Peyer's patch (tissue), 4 donors: ENCODE results near the gene RAET1G.

Experiments used
- CTCF ChIP-seq, 6 experiments: fragments of 450-650 bp in 4 of 6; fragments of 200-600 bp in 2 of 6; sonication (generic) in 1 of 6; IDR thresholded peaks; one replicate each; pipeline ENCODE4 v1.5.1; 2017 to 2019; ENCODE audit warnings: antibody characterized with exemption in 6 of 6, mild to moderate bottlenecking in 3 of 6, moderate library complexity in 1 of 6
- POLR2A ChIP-seq, 2 donors: fragments of 450-650 bp; IDR thresholded peaks; one replicate each; pipeline ENCODE4 v1.5.1; 2017; ENCODE audit warnings: antibody characterized with exemption in 2 of 2, mild to moderate bottlenecking in 2 of 2, moderate library complexity in 2 of 2

- TF ChIP-seq CTCF (IDR thresholded peaks at IDR 0.05), result no peak
- no peak for TF ChIP-seq POLR2A (IDR thresholded peaks at IDR 0.05)
These were observed 46.5 kb downstream of the RAET1G start for GRCh38 chr6:149876241-149876933.
